Measurements from ENCODE around the gene ZNF558. TPM values are rescaled to one million over a fixed set of nuclear protein-coding genes. Genes with fewer than 3 reads are reported as not detected.

ZNF558 gene
- 15.9 and 22.2 TPM in 2 replicates for total RNA-seq

DNA sequence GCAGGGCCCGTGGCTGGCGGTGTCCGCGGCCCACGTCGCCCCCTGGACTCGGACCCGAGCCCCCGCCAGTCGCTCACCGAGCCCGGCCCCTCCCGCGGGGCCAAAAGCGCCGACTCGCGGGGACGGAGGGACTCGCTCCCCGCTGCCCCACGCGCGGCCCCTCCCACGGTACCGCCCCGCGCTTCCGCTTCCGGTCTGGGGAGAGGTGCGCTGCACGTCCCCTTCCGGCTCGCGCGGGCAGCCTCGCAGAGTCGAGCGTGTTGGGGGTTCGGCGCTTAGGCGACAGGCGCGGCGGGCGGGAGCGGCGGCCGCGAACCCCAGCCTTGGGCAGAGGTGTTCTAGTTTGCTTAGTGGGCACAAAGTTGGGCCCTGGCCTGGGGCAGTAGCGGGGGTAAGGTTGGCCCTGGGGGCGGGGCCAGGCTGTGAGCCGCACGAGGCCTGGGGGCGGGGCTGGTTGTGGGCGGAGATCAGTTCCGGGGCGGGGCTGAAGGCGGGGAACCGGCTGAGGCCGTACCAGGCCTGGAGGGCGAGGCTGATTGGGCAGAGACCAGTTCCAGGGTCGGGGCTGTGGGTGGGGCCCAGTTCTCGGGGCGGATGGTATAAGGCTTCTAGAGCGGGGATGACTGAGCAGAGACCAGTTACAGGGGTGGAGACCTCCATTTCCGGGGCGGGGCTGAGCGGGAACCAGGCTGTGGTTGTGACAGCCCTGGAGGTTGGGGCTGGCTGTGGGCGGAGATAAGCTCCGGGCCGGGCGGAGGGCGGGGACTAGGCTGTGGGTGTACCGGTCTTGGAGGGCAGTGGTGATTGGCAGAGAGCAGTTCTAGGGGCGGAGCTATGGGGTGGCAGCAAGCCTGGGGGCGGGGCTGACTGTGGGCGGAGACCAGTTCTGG, at the start of gene ZNF558, which contains the start of gene MBD3L1:
Gene ZNF558, minus strand, starts transcription at position 173 of the 890 bp plus-strand sequence. CDS start 9,645 bp downstream, outside the sequence.
Gene MBD3L1, plus strand, starts transcription at position 246 of the 890 bp plus-strand sequence. CDS start 10,302 bp downstream, outside the sequence.

Other genes starting within 250 kb of the ZNF558 start
- gene ADAMTS10, start 221.6 kb downstream of the ZNF558 start, total RNA-seq = 6.8 and 8.1 TPM in 2 replicates
- not detected in 2 replicates for gene NFILZ, start 201.7 kb downstream of the ZNF558 start, total RNA-seq
- not detected in 2 replicates for gene ACTL9, start 133.5 kb downstream of the ZNF558 start, total RNA-seq
- not detected in 2 replicates for gene OR2Z1, start 110.7 kb downstream of the ZNF558 start, total RNA-seq
- gene MBD3L1, start 73 bp upstream of the ZNF558 start, total RNA-seq = not detected in 2 replicates
- under 0.01 TPM in 1 of 2 replicates, not detected in the other for gene MUC16, start 178.1 kb upstream of the ZNF558 start, total RNA-seq